Measurements from ENCODE around the gene AIFM1.

DNA sequence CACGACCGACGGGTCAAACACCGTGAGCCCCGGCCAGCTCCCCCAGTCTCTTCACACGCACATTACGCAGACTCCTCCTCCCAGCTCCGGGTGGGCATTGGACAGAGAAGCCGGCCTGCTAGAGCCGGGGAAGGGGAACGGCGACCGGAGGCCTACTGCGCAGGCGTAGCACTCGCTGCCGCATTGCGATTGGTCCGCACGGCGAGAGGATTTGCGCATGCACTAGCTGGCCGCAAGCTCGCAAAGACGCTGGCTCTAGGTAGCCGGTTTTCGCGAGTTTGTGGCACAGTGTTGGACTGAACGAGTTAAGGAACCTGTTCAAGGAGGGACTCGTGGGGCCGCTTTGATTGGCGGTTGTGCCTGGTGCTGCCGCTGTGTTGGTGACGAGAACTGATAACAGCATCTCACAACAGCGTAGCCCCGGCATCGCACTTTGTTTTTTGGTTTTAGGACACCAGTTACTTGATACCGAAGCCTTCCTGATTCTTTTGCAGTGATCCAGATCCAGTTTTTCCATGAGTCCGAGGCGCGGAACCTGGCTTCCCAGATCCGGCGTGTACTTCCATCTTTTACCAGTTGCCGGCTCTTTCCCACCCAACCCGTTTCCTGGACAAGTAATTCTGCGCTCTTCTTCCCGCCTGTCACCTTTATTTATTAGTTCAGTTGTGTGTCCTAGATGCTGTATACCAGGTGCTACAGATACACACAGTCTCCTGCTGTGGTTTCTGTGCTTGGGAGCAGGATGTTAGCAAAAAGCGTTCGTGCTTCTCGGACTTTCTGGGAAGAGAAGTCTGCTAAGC lies at the start of gene AIFM1:
- TF ChIP-seq CTCF (IDR thresholded peaks at IDR 0.05) (peak in 1 of 6 experiments; percentile 28), EP300 (IDR thresholded peaks at IDR 0.05) (no peak), POLR2AphosphoS5 (IDR thresholded peaks at IDR 0.05) (peak; percentile 30 to 68), POLR2A (IDR thresholded peaks at IDR 0.05) (peak in 3 of 4 donors; percentile 37 to 77 (median 44))

Data from upper lobe of left lung (tissue), 4 donors.